ACHN (cell line): ENCODE data around the gene TTLL10.

ENCODE experiments used
- DNase-seq: peaks from one replicate; pipeline ENCODE4 v3.0.0-alpha.2; 2015
- in situ Hi-C: cut with HindIII; loops from 2 replicates; pipeline ENCODE4 v1.10.0; 2017; ENCODE audit warnings: low sequenced_read_pairs, low pct_ligation_motif_present, low pct_unique_long_range_greater_than_20kb

The TTLL10 gene

GRCh38 chr1:1210726-1211540 lies 37.3 kb downstream of the TTLL10 start:
- in situ Hi-C loops, result no loop called here
- no peak for DNase-seq

DNA sequence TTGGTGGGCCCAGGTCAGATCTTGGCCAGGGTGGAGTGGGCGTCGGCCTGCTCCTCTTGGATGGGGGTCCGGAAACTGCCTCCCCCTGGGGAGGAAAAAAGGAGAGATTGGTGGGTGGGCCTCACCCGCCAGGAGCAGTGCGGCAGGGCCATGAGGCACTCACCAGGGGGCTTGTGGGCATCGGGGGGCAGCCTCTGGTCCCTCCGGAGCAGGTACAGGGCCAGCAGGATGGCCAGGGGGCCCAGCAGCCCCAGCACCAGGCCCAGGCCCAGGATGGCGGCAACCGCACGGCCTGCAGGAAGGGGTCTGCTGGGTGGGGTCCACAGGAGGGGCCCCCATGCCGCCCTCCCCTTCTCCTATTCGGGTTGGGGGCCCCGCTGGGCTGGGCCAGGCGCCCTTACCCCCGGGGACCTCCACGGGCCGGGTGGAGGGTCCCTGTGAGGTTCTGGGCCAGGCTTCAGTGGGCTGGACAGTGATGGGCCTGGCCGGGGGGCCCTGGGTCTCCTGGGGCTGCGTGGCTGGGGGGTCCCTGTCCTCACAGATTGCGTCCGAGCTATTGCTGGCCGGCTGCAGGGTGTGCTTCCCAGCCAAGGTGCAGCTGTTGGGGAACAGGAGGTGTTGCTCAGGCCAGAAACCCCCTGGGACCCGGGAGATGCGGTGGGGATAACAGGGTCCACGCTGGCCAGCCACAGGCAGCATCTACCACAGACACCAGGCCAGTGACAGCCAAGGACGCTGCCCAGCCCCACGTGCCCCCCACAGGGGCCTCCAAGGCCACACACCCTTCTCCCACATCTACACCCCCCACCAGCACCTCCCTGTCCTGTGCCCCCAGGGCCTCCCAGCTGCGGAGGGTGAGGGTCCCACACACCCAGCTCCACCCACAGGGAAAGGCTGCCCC lies 38.1 kb downstream of the TTLL10 start:
- in situ Hi-C loops, result no loop called here
- no peak for DNase-seq

DNA sequence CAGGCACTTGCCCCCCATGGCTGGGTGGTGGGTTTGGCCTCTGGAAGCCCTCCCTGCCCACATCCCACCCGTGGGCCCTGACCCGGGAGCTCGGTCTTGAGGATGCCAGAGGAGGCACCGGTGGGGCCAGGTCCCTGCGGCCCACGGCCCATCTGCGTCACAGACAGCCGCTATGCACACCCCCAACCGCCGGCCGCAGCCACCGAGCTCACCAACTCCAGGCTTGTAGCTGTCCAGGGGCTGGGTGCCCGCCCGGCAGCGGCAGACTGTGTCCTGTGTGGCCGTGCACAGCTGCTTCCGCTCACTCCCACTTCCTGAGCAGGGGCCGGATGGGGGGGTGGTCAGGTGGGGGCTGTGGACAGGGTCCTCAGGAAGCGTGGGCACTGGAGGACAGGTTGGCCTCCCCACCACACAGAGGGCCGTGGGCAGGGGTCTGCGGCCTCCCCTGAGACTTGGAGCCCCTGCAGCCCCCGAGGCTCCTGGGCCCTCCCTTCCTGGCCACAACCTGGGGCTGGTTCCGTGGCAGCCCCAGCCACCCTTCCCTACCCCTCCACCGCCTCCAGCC lies 39.2 kb downstream of the TTLL10 start:
- in situ Hi-C loops, result no loop called here
- no peak for DNase-seq

- in situ Hi-C loops, result no loop called here
- DNase-seq, result no peak
Observed at GRCh38 chr1:1213345-1214265, 39.9 kb downstream of the TTLL10 start, which contains the start of gene TNFRSF4. TSS of gene TNFRSF4 (minus strand) at chr1:1214153. CDS start at chr1:1214127, 26 bp downstream.

DNA sequence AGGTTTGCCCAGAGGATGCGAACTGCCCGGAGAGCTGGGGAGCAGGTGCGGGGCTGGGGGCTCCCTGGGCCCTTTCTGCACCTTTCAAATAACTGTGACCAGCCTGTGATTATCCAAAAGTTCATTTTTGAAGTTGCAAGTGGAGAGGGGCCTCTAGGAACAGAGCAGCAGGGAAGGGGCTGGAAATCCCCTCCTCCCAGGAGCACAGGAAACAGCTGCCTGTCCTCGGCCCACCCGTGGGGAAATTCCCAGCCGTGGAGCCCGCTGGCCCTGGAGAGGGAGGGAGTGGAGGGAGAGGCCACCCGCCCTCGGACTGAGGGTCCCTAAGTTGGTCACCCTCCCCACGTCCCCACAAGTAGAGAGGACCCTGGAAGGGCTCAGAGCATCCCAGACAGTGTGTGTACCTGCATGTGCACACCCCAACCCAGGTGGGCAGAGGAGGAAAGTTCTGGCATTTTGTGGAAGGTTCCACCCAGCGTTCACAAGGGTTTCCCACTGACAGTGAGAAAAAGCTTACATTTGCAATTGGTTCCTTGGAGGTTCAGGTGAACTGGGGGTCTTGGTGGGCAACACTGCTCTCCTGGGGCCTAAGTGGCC lies 41.5 kb downstream of the TTLL10 start:
- in situ Hi-C loops, result no loop called here

DNA sequence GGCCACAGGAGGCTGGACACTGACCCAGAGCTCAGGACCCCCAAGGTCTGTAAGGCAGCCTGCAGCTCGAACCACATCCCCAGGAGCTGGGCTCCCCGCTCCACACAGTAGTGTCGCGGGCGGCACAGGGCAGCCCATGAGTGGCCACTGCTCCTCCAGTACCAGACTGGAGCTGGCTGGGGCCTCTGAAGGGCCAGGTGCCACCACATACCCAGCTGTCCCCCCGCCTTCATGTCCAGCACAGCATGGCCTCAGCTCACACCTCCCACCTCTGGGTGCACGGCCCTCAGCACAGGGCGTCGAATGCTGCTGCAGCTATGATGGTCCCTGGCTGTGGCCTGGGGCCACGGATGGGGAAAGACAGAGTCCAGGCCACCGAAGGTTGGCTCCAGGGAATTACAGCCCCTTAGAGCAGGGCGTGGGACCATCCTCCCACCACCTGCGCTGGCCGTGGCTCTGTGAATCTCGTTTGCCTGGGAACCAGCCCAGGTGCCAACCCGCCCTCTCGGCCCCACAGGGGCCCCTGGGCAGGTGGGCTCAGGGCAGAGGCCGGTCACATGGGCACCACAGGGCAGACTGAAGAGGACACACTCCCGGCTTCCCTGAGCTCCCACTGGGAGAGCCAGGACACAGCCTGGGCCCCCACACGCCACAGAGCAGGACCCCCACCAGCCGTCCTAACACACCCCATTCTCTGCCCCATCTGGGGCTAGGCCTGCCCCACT lies 42.4 kb downstream of the TTLL10 start:
- DNase-seq, result no peak
- in situ Hi-C loops, result no loop called here

More for the DNA sequence above, 41.5 kb downstream of the TTLL10 start:
- no peak for DNase-seq

GRCh38 chr1:1216770-1217620 lies 43.3 kb downstream of the TTLL10 start:
- in situ Hi-C loops, result no loop called here

GRCh38 chr1:1217621-1218523 lies 44.2 kb downstream of the TTLL10 start:
- no peak for DNase-seq
- in situ Hi-C loops, result no loop called here

More at GRCh38 chr1:1216770-1217620, 43.3 kb downstream of the TTLL10 start:
- no peak for DNase-seq

GRCh38 chr1:1218524-1219200 lies 45.0 kb downstream of the TTLL10 start:
- DNase-seq, result no peak
- in situ Hi-C loops, result no loop called here

- in situ Hi-C loops, result no loop called here
- DNase-seq, result no peak
Observed at GRCh38 chr1:1219341-1219740, 45.7 kb downstream of the TTLL10 start.

GRCh38 chr1:1220197-1220596 lies 46.5 kb downstream of the TTLL10 start:
- no peak for DNase-seq
- in situ Hi-C loops, result no loop called here

DNA sequence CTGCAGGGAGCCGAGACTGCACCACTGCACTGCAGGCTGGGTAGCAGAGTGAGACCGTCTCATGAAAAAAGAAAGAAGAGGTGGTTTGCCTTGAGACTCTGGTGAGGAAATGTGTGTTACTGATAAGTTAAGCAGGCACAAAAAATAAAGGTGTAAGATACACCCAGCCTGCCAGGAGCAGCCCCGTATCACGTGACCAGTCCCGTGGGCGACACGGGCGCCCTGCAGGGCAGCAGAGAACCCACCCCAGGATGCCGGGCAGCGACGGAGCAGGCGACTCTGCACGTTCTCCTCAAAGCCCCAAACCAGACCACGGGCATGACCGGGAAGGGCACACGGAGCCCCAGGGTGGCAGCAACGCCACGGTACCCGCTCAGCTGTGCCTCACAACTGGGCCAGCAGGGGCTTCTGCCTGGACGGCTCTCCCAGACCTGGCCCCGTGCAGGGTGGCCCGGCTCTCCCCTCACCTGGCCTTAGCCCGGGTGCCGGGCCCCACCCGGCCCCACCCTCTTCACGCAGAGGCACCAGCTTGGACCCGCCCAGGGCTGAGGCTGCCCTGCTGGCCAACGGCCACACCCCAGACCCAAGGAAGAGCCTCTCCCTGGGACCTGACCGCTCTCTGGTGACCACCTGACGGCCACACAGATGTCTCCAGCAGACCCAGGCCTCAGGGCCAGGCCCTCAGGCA lies 48.4 kb downstream of the TTLL10 start:
- DNase-seq, result no peak
- in situ Hi-C loops, result no loop called here

GRCh38 chr1:1222575-1223225 lies 49.0 kb downstream of the TTLL10 start:
- no peak for DNase-seq
- in situ Hi-C loops, result no loop called here

GRCh38 chr1:1223321-1223720 lies 49.6 kb downstream of the TTLL10 start:
- in situ Hi-C loops, result no loop called here
- DNase-seq, result no peak
